Jurkat, Clone E6-1 (cell line): ENCODE results near the gene SLC29A2.
"Not testable (repeated sequence)": the region's sequence is repeated elsewhere in the genome, so short reads cannot be mapped to it uniquely, and the experiment has no call there.

Experiments
- DNase-seq: peaks from one replicate; pipeline ENCODE4 v3.0.0-alpha.2; 2011; ENCODE audit warnings: low read depth, low spot score
- H3K4me3 ChIP-seq: 2 replicates; pipeline ENCODE4 v1.5.1; 2011; ENCODE audit warnings: mild to moderate bottlenecking, low read length, control low read depth, moderate library complexity

The SLC29A2 gene

DNA sequence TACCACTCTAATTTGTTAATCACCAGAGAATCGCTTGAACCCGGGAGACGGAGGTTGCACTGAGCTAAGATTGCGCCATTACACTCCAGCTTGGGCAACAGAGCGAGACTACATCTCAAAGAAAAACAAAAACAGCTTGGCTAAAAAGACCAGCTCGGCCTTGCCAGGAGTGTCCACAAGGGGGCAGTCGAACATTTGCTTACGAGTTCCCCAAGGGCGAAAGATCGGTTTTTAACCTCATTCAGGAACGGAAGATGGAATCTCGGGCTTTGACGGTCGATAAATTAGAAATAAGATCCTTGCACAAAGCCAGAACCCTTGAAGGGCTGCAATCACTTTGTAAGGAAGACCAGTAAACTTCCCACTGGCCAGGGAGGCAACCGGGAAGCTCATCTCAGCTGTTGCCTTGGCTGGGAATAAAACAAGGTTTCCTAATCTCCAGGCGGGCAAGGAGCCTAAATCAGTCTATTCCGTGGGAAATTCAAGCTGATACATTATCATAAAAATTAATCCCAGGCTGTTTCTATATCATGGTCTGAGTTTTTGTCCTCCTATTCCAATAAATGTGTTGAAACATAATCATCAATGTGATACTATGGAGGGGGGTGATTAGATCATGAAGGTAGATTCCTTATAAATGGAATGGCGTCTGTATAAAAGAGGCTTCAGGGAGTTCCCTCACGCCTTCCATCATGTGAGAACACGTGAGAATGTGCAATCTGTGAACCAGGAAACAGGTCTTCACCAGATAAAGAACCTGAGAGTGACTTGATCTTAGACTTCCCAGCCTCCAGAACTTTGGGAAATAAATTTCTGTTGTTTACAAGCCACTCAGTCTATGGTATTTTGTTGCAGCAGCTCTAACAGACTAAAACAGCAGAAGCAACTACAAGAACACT, 14.9 kb upstream of the SLC29A2 start:
- DNase-seq: peak; percentile 83
- H3K4me3 ChIP-seq: peak overlapping the region; percentile 38

DNA sequence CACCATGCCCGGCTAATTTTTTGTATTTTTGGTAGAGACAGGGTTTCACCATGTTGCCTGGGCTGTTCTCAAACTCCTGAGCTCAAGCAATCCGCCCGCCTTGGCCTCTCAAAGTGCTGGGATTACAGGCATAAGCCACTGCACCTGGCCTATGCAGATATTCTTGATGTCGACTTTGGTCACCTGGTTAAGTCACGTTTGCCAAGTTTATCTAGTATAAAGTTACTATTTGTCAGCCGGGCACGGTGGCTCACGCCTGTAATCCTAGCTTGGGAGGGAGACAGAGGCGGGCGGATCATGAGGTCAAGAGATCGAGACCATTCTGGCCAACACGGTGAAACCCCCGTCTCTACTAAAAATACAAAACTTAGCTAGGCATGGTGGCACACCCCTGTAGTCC, 12.8 kb upstream of the SLC29A2 start:
- not testable (repeated sequence) for H3K4me3 ChIP-seq, DNase-seq

DNA sequence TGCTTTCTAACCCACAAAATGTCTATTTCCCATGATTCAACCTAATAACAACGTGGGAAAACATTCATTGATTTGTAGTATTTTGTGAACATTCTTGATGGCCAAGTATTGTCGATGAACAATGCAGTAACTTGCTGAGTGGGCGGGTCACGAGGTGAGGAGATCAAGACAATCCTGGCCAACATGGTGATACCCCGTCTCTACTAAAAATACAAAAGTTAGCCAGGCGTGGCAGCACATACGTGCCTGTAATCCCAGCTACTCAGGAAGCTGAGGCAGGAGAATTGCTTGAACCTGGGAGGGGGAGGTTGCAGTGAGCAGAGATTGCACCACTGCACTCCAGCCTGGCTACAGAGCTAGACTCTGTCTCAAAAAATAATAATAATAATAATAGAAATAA, 8.7 kb upstream of the SLC29A2 start:
- not testable (repeated sequence) for DNase-seq, H3K4me3 ChIP-seq

DNA sequence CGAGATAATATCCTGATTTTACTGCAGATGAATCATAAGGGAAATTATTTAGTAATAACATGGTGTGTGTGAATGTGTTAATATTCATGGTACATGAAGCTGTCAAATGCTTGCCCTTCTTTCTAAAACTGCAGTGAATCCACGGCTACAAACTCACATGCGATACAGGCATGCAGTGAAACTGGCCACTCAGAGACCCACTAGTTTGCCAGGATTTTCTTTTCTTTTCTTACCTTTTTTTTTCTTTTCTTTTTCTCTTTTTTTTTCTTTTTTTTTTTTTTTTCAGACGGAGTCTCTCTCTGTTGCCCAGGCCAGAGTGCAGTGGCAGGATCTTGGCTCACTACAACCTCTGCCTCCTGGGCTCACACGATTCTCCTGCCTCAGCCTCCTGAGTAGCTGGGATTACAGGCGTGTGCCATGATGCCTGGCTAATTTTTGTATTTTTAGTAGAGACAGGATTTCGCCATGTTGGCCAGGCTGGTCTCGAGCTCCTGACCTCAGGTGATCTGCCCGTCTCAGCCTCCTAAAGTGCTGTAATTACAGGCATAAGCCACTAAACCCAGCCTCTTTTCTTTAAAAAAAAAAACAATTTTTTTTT, 2.2 kb upstream of the SLC29A2 start:
- not testable (repeated sequence) for H3K4me3 ChIP-seq, DNase-seq

DNA sequence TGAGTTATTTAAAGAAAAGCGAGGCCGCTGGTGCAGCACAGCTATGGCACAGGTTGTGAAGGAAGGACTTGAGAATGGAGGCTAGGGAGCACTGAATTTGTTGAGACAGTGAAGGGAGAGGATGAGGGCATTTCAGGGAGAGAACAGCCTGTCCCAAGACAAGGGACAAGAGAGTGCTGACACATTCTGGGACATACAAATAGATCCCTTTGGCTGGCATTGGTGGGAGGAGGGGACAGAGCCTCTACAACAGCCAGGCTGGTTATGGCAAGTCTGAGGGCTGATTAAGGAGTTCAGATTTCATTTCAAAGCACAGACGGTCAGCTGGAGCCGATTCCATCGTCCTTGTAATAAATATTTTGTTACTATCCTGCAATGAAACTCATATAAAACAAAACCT, 1.7 kb upstream of the SLC29A2 start:
- DNase-seq: no peak
- no peak overlapping the region for H3K4me3 ChIP-seq

DNA sequence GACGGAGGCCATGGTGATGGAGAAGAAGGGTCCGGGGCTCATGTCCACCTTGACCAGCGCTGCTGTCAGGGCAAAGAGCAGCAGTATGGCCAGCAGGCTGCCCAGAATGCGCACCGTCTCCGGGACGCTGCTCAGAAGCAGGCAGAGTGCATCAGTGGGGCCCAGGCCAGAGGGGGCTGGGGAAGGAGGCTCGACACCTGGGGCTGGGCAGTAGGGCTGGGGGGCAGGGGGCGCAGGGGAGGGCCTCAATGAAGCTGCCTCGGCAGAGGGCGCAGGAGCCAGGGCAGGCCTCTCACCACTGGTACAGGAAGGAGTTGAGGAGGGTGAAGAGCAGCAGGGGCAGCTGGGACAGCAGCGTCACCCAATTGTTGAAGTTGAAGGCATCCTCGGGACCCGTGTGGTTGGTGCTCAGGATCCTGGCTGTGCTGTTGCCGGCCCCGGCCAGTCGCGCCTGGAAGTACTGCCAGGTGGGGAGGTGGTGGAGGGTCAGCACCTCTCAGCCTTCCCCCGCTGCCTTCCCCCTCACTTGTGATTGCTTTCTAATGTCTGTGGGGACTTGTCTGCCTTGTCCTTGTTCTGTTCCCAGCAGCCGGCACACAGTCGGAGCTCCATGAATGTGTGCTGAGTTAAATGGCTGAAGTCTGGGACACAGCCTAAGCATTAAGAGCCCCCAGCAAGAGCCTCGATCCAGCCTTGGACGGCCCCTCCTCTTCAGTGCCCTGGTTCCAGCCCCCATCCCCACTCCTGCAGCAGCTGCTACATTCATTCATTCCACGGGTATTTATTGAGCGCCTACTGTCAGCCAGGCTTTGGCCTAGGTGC, 2.3 kb downstream of the SLC29A2 start:
- H3K4me3 ChIP-seq: no peak overlapping the region
- no peak for DNase-seq

DNA sequence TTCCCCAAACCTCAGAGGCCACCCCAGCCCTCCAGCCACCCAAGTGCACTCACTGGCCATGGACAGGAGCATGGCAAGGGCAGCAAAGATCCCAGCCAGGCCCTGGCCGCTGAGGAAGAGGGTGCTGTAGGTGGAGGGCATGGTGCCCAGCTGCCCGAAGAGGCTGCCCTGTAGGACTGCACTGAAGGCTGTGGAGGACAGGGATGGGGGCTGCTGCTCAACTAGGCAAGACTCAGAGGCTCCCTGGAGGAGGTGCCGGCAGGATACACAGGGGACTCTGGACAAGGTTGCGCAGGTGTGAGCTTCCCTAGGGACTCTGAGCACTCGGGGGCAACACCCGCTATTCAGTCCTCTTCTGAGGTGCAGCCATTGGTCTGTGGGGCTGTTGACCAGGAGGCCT, 3.1 kb downstream of the SLC29A2 start:
- no peak overlapping the region for H3K4me3 ChIP-seq
- no peak for DNase-seq

DNA sequence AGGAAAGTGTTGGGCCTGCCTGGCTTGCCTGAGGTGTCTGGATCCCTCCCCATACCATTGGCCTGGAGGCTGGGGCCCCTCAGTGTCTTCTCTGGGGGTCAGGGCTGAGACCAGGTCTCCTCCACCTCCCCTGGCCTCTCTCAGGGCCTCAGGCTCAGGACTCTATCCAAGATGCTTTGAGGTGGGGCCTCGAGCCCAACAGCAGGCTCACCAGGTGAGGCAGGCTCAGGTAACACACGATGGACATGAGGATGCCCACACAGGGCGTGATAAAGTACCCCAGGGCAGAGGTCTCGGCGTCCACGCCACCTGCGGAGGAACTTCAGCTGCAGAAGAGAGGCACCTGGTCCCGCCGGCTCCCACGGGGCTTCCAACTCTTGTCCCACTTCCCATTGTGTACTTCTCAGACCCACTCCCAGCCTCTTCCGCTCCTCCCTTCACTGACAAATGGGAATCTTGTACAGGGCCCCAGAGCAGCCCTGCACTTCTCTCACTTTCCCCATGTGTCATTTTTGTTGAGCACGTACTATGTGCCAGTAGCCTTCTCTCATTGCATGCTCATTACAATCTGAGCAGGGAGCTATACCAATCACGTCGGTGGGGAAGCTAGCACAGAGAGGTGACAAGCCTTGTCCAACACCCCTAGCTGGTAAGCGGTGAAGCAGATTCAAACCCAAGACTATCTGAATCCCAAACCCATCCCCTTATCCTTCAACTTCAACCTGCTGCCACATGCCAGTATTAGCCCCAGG, 3.8 kb downstream of the SLC29A2 start:
- H3K4me3 ChIP-seq: no peak overlapping the region
- DNase-seq: no peak

DNA sequence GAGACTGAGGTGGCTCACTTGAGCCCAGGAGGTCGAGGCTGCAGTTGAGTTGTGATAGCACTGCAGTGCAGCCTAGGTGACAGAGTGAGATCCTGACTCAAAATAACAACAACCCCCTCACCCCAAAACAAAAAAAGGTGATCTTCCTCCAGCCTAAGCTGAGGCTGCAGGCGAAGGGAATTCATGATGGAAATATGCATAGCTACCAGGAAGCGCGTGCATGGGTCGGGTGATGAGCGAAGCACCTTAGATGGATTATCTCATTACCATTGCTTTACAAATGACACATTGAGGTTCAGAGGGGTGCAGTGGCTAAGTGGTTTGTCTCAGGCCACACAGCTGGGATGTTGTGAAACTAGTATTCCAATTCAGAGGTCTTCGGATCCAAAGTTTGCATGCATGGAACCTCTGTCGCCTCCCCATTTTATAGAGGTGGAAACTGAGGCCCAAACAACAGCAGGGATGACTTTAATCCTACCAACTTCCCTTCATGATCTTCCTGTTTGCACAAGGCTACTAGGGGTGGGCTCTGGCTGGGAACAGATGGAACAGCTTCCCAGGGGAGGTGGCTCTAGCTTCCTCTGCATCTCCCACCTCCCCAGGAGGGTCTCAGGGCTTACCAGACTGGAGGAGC, 4.6 kb downstream of the SLC29A2 start:
- H3K4me3 ChIP-seq: no peak overlapping the region
- no peak for DNase-seq

DNA sequence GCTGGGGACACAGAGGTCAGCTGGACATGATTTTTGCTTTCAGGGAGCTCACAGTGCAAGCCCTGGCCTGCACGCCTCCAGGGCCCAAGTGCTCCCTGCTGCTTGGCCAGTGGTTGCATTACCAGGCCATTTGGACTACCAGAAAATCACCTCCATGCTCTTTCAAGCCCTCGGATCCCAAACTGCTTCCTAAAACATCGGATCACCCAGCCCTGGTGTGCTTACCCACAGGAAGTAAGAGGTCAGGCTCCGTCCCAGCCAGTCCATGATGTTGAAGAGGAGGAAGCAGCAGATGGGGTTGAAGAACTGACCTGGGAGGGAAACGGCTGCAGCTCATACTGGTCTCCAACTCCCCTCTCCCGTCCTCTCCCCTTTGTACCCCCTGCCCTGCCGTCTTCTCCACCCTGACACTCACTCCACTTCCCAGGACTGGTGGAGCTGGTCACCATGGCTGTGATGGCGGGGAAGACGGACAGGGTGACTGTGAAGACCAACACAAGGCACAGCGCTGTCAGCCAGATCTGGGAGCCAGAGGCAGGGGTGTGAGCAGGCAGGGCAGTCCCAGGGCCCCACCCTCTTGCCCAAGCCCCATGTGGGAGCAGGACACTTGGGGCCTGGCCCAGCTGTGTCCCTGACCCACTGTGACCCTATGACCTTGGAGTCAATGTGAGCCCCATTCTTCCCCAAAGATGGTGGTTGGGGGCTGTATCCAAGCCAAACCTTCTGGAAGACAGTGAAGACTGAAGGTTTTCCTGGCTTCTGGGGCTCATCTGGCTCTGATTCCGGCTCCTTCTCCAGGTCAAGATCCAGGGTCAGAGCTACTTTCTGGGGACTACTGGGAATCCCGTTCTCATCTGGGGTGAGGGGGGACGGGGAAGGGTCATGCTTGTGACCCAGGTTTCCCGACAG, 5.6 kb downstream of the SLC29A2 start:
- no peak overlapping the region for H3K4me3 ChIP-seq
- DNase-seq: no peak

DNA sequence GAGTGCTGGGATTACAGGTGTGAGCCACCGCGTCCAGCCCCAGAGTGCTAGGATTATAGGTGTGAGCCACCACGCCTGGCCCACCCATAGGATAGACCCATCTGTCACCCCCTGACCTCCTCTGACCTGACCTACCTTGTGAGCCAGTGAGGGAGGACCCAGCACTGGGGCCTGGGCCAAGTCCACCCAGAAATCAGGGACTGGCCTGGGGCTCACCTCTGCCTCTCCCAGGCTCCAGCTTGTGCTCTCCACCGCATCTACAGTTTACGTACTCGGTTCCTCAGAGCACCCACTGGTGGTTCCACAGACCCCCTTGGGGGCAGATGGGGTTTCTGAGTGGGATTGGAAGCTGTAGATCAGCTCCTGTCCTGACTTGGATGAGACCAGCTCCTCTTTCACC, 6.4 kb downstream of the SLC29A2 start:
- DNase-seq: no peak

DNA sequence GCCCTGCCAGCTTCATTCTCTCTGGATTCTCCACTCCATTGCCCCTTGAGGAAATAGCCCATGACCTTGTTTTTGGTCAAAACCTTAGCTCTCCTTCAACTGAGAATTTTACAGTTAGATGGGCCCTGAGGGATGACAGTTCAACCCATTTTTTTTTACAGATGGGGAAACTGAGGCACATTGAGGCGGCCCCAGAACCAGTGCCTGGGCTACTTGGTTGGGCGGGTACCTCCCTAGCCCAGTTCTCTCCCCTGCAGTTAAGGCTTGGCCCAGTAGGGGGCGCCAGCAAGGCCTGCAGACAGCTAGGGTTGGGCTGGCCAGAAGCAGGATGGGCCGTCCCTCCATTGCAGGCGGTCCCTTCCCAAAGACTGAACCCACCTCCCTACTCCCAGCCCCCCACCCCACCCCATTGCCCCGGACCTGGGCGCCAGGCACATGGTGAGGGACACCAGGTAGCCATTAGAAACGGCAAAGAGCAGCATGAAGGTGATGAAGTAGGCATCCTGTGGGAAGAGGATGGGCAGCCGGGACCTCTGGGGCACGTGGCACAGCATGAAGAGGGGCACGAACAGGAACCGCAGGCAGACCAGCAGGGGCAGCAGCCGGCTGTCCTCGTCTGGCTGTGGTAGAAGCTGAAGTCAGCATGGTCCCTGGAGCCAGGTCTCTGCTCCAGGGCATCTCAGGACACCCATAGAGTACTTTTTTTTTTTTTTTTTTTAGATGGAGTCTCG, 7.6 kb downstream of the SLC29A2 start:
- DNase-seq: peak; percentile 39

More for the DNA sequence above, 6.4 kb downstream of the SLC29A2 start:
- no peak overlapping the region for H3K4me3 ChIP-seq

DNA sequence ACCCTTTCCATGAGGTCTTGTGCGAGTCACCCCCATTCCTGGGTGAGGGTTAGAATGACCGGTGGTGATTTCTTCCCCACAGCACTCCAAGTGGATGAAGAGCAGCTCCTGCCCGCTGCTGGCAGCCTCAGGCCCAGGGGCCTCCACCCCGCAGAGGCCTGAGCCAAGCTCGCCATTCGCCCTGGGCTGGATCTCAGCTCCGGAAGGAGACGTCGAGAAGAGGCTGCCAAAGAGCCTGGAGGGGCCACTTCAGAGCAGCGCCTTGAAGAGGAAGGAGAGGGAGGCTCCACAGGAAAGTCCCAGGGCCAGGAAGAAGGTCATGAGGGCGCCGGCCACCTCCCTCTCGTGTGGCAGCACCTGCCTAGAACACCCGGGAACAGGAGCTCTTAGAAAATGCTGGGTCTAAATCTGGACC, 8.4 kb downstream of the SLC29A2 start:
- no peak for DNase-seq
- H3K4me3 ChIP-seq: no peak overlapping the region

More for the DNA sequence above, 7.6 kb downstream of the SLC29A2 start:
- no peak overlapping the region for H3K4me3 ChIP-seq

DNA sequence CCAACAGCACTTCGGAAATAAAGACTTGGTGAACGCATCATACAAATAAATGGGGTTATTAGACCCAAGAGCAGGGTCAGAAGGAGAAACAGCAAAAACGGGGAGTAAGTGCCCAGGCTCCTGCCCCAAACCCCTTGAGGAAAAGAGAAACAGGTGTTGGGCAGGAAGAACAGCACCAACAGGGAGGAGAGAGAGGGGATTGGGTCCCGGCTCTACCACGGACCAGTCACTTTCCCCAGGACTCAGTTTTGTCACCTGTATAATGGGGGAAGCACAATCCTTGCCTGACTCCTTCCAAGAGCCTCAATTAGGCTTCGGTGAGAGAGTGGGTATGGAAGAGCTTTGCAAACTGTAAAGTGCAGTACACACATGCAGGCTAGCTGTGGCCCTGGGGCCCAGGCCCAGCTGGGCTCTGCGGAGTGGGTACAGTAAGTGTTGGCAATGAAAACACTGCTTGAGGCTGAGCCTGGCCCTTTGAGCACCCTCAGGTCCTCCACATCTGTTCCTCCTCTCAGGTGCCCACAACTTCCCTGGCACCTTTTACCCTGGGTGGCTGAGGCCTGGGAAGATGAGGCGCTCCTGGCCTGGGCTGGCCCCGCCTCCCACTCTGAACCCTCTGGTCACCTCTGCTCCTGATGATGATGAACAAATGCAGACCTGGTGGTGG, 8.9 kb downstream of the SLC29A2 start:
- DNase-seq: no peak
- no peak overlapping the region for H3K4me3 ChIP-seq

DNA sequence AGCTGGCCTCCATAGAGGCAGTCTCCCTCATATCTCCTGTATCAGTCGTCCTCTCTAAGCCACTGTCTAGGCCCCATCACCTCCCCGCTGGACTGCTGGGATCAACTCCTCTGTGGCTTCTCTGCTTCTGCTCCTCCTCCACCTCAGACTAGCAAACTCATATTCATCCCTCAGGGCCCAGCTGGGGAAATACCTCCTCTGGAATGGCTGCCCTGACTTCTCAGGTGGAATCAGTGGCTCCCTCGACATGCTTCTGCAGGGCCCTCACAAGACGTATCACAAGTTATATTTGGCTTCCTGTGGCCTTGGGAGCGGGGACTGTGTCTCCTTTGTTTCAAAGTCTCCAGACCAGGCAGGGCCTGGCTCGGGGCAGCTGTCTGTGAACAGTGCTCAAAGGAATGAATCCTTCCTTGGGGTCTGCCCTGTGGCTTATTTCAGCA, 10.0 kb downstream of the SLC29A2 start:
- no peak for DNase-seq
- no peak overlapping the region for H3K4me3 ChIP-seq

DNA sequence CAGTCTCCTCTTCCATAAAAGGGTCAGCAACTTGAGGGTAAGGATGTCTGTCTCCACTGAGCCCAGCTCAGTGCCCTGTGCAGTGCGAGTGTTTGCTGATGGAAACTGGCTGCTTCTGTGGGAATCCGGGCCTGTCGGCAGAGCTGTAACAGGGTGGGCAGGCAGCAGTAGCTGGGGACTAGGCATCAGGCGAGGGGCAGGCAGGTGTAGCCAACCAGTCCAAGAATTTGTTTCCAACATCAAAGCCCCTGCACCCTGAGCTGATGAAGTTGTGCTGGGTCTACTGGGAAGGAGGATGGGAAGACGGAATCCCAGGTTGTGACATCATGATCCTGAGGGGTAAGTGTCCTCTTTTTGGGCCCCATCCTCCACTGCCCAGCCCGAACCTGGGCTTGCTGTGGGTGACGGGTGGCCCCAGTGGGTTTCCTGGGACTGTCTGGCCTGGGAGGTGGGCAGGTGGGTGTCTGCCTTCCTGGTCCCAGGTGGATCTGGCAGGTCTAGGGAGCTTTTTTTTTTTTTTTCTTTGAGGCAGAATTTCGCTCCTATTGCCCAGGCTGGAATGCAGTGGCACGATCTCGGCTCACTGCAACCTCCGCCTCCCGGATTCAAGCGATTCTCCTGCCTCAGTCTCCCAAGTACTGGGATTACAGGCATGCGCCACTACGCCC, 11.0 kb downstream of the SLC29A2 start:
- no peak overlapping the region for H3K4me3 ChIP-seq
- no peak for DNase-seq
